Mammary epithelial cell (primary cell): ENCODE measurements around the gene PCBP2.

Source experiments
- CTCF ChIP-seq, 2 donors: IDR thresholded peaks in 1 of 2; conservative IDR thresholded peaks in 1 of 2; 2 replicates each; pipeline ENCODE4 v1.5.1; 2011 to 2012; ENCODE audit warnings: inconsistent platforms in 2 of 2, low read length in 2 of 2, mild to moderate bottlenecking in 2 of 2, control low read depth in 1 of 2, low read depth in 1 of 2; ENCODE audit not compliant: insufficient read depth in 1 of 2; ENCODE audit errors: extremely low read depth in 1 of 2
- EZH2 ChIP-seq: IDR thresholded peaks from 2 replicates; pipeline ENCODE4 v1.6.1; 2012; ENCODE audit warnings: low read length, inconsistent platforms, borderline replicate concordance

GRCh38 chr12:53464685-53465418 is 12.9 kb downstream of the PCBP2 start:
- TF ChIP-seq CTCF (conservative IDR thresholded peaks at IDR 0.05 in 1 of 2, IDR thresholded peaks at IDR 0.05 in 1 of 2; ENCODE audit: extremely low read depth in 1 of 2, insufficient read depth in 1 of 2, low read depth in 1 of 2, low read length in 2 of 2) (no peak), EZH2 (no peak)
